Muscle layer of duodenum (tissue), 2 donors: ENCODE results near the gene FBLN7.
"Not testable (repeated sequence)": the region's sequence is repeated elsewhere in the genome, so short reads cannot be mapped to it uniquely, and the experiment has no call there.

Experiments used
- H3K27ac ChIP-seq: one replicate; pipeline ENCODE4 v1.7.0; 2013; ENCODE audit warnings: mild to moderate bottlenecking, low read length
- H3K27me3 ChIP-seq: one replicate; pipeline ENCODE4 v1.7.0; 2013; ENCODE audit warnings: low read depth, mild to moderate bottlenecking, control low read depth, low read length
- H3K36me3 ChIP-seq, 2 donors: one replicate each; pipeline ENCODE4 v1.7.0; 2013; ENCODE audit warnings: low read length in 2 of 2, control low read depth in 1 of 2, mild to moderate bottlenecking in 1 of 2; ENCODE audit not compliant: insufficient read depth in 2 of 2, control insufficient read depth in 1 of 2
- H3K4me1 ChIP-seq, 2 donors: one replicate each; pipeline ENCODE4 v1.7.0; 2013; ENCODE audit warnings: low read length in 2 of 2, mild to moderate bottlenecking in 2 of 2, control low read depth in 1 of 2, moderate library complexity in 1 of 2; ENCODE audit not compliant: insufficient read depth in 2 of 2, control insufficient read depth in 1 of 2
- H3K4me3 ChIP-seq, 2 donors: one replicate each; pipeline ENCODE4 v1.7.0; 2013; ENCODE audit warnings: low read length in 2 of 2, low read depth in 1 of 2, mild to moderate bottlenecking in 1 of 2
- H3K9me3 ChIP-seq, 2 donors: one replicate each; pipeline ENCODE4 v1.7.0; 2013; ENCODE audit warnings: low read length in 2 of 2, control low read depth in 1 of 2, mild to moderate bottlenecking in 1 of 2; ENCODE audit not compliant: control insufficient read depth in 1 of 2
- donor health status: healthy.

Gene FBLN7

DNA sequence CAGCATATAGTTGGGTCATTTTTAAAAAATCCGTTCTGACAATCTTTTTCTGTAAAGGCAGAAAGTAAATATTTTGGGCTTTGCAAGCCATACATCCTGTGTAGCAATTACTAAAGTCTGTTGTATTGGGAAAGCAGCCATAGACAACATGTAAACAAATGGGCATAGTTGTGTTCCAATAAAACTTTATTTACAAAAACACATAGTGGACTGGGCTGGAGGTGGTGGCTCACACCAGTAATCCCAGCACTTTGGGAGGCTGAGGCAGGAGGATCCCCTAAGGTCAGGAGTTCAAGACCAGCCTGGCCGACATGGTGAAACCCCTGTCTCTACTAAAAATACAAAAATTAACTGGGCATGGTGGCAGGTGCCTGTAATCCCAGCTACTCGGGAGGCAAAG, 69.7 kb downstream of the FBLN7 start:
- H3K27me3 ChIP-seq, H3K27ac ChIP-seq, H3K4me3 ChIP-seq, H3K4me1 ChIP-seq, H3K9me3 ChIP-seq, H3K36me3 ChIP-seq: not testable (repeated sequence)

DNA sequence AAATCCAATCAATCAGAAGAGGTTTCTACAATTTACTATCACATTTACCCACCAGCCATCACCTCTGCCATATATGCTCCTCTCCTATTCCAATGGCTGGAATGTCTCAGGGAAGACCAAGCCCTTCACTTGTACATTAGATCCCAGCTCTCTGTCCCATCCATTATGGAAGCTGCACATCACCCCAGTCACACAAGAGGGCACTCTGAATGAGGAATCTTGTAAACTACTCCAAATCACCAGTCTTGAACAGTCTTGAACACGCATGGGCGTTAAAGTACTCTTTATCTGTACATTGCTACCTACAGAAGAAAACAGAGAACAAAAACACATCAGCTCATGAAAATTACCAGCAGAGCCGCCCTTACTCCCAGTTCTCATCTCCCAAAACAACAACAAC, 78.0 kb downstream of the FBLN7 start:
- peaks cover 6 to 13% of the 10 kb centered on the region in 2 donors for H3K36me3 ChIP-seq
- no peaks in the 10 kb centered on the region for H3K9me3 ChIP-seq
- H3K27me3 ChIP-seq = no peaks in the 10 kb centered on the region
- H3K4me1 ChIP-seq = no peaks in the 10 kb centered on the region
- H3K27ac ChIP-seq = no peak overlapping the region
- no peak overlapping the region for H3K4me3 ChIP-seq

DNA sequence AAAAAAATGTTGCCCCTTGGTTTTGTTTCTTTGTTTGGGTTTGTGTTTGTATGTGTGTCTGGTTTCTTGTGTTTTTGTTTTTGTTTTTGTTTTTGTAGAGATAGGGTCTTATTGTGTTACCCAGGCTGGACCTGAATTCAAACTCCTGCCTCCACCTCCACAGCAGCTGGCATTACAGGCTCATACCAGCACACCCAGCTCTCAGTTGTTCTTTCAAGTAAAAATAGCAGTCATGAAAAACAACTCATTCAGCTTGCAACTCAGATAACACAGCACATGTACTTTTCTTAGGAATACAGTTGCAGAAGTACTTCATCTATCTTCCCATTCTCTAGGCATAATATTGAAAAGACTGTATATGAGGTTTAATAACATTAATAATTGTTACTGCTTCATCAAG, 79.7 kb downstream of the FBLN7 start:
- no peak overlapping the region for H3K27ac ChIP-seq
- H3K27me3 ChIP-seq = no peaks in the 10 kb centered on the region
- peaks cover 3 to 7% of the 10 kb centered on the region in 2 donors for H3K36me3 ChIP-seq
- no peak overlapping the region for H3K4me3 ChIP-seq
- no peaks in the 10 kb centered on the region for H3K9me3 ChIP-seq
- no peaks in the 10 kb centered on the region for H3K4me1 ChIP-seq

DNA sequence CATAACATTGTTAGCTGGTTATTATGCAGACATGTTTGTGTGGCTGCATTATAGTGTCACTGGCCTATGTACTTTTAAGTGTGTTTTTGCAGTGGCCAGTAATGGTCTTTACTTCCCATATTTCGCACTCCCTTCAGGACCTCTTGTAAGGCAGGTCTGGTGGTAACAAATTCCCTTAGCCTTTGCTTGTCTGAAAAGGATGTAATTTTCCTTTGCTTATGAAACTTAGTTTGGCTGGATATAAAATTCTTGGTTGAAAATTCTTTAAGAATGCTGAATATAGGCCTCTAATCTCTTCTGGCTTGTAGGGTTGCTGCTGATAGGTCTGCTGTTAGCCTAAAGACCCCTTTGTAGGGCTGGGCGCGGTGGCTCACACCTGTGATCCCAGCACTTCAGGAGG, 82.0 kb downstream of the FBLN7 start:
- Histone ChIP-seq H3K36me3 (peaks cover 2 to 7% of the 10 kb centered on the region in 2 donors), H3K4me3 (no peak overlapping the region), H3K27me3 (no peaks in the 10 kb centered on the region), H3K4me1 (no peaks in the 10 kb centered on the region), H3K9me3 (no peaks in the 10 kb centered on the region), H3K27ac (no peak overlapping the region)

DNA sequence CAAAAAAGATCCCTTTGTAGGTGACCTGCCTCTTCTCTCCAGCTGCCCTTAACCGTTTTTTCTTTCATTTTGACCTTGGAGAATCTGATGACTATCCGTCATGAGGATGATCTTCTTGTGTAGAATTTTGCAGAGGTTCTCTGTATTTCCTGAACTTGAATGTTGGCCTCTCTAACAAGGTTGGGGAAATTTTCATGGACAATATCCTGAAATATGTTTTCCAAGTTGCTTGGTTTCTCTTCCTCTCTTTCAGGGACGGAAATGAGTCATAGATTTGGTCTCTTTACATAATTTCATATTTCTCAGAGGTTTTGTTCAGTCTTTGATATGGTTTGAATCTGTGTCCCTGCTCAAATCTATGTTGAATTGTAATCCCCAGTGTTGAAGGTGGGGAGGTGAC, 82.6 kb downstream of the FBLN7 start:
- no peak overlapping the region for H3K27ac ChIP-seq
- no peak overlapping the region for H3K4me3 ChIP-seq
- H3K27me3 ChIP-seq = no peaks in the 10 kb centered on the region
- peaks cover 0 to 5% of the 10 kb centered on the region in 2 donors for H3K36me3 ChIP-seq
- no peaks in the 10 kb centered on the region for H3K4me1 ChIP-seq
- H3K9me3 ChIP-seq = no peaks in the 10 kb centered on the region

DNA sequence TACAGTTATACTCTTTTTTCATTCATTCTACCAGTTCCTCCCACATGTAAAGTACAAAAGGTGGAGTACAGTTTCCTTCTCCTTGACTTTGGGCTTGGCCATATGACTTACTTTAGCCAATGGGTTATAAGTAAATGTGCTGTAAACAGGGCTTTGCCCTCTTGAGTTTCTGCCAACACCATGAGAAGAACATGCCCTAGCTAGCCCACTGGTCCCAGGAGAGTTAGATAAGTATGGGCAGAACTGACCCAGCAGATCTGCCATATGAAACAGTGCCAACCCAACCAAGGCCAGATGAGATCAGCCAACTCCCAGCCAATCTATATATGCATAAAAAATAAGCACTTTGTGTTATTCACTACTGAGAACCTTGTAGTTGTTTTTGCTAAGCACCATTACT, 91.2 kb downstream of the FBLN7 start:
- H3K36me3 ChIP-seq = peaks cover 0 to 3% of the 10 kb centered on the region in 2 donors
- no peak overlapping the region for H3K27ac ChIP-seq
- H3K27me3 ChIP-seq = no peaks in the 10 kb centered on the region
- no peak overlapping the region for H3K4me3 ChIP-seq
- H3K4me1 ChIP-seq = no peaks in the 10 kb centered on the region
- H3K9me3 ChIP-seq = no peaks in the 10 kb centered on the region

DNA sequence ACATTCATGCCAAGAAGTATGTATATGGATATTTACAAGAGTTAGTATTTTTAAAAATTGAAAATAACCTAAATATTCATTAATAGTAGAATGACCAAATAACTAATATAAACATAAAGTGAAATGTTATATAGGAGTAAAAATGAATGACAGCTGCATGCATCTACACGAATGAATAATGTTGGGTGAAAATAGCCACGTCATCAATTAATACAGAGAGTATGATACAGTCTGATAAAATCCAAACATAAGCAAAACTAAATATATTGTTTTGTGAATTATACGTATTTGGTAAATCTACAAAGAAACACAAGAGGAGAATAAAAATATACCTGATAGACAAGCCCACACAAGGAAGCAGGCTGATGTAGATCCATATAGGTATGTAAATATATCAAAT, 92.2 kb downstream of the FBLN7 start:
- no peaks in the 10 kb centered on the region for H3K27me3 ChIP-seq
- no peaks in the 10 kb centered on the region for H3K4me1 ChIP-seq
- no peaks in the 10 kb centered on the region for H3K9me3 ChIP-seq
- H3K4me3 ChIP-seq = no peak overlapping the region
- peaks cover 0 to 3% of the 10 kb centered on the region in 2 donors for H3K36me3 ChIP-seq
- H3K27ac ChIP-seq = no peak overlapping the region
